Esophagus squamous epithelium (tissue), 4 donors: ENCODE measurements around the gene CDH12.

ENCODE experiments used
- CTCF ChIP-seq, 6 experiments: fragments of 450-650 bp in 4 of 6; fragments of 200-600 bp in 2 of 6; sonication (generic) in 2 of 6; IDR thresholded peaks; one replicate each; pipeline ENCODE4 v1.5.1; 2016 to 2019; ENCODE audit warnings: antibody characterized with exemption in 6 of 6, mild to moderate bottlenecking in 4 of 6, moderate library complexity in 4 of 6
- POLR2A ChIP-seq, 4 donors: fragments of 450-650 bp; IDR thresholded peaks; one replicate each; pipeline ENCODE4 v1.6.1; 2017; ENCODE audit warnings: antibody characterized with exemption in 4 of 4, mild to moderate bottlenecking in 4 of 4, moderate library complexity in 3 of 4

DNA sequence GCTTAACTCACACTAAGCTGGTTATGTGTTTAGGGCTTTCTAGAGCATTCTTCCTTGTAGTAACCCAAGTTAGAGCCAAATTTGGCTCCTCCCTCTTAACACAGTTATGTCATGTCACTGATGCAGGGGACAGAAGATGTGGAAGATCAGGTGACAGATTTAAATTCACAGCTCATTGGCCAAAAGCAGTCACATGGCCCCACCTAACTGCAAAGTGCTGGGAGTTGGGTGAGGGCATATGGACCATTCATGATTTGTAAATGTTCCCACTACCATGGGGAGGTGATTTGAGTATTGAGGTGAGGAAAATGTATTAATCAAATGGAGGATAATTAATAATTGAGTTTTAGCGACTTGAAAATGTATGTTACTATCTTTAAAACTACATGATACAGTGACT is 829.4 kb downstream of the CDH12 start:
- TF ChIP-seq CTCF (IDR thresholded peaks at IDR 0.05) (no peak), POLR2A (IDR thresholded peaks at IDR 0.05) (no peak)
